ENCODE data around the gene RARA.
"Not testable (repeated sequence)": the region's sequence is repeated elsewhere in the genome, so short reads cannot be mapped to it uniquely, and the experiment has no call there.

The RARA gene

DNA sequence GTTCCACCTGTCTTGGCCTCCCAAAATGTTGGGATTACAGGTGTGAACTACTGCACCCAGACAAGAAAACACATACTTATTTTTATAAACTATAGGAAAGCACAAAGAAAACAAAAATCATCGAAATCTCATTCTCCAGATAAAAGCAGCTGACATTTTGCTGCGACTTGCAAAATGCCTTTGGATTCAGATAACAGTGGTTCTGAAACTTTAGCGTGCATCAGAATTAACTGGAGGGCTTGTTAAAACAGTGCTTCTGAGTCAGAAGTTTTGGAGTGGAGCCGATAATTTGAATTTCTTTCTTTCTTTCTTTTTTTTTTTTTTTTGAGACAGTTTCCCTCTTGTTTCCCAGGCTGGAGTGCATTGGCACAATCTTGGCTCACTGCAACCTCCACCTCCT, 73.3 kb downstream of the RARA start:
- DNase-seq = no peak

DNA sequence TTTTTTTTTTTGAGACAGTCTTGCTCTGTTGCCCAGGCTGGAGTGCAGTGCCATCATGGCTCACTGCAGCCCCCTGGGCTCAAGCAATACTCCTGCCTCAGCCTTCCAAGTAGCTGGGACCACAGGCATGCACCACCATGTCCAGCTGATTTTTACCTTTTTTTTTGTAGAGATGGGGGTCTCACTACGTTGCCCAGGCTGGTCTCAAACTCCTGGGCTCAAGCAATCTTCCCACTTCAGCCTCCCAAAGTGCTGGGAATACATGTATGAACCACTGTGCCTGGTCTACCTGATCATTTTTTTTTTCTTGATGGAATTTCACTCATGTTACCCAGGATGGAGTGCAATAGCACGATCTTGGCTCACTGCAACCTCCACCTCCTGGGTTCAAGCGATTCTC, 77.6 kb downstream of the RARA start:
- DNase-seq = not testable (repeated sequence)

DNA sequence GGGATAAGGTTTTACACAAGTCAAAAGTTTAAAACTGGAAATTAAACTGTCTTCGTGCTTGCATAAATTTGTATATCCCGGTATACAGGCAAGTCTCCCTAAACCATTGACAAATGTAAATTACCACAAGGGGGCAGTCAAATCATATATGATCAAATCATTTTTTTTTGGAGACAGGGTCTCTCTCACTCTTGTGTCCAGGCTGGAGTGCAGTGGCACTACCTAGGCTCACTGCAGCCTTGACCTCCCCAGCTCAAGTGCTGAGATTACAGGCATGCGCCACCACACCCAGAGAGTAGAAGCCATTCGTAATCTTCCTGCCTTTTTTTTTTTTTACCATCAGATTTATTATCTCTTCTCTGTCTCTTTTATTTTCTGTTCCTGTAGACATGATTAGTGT, 90.2 kb downstream of the RARA start:
- DNase-seq = peak; percentile 12 to 45

DNA sequence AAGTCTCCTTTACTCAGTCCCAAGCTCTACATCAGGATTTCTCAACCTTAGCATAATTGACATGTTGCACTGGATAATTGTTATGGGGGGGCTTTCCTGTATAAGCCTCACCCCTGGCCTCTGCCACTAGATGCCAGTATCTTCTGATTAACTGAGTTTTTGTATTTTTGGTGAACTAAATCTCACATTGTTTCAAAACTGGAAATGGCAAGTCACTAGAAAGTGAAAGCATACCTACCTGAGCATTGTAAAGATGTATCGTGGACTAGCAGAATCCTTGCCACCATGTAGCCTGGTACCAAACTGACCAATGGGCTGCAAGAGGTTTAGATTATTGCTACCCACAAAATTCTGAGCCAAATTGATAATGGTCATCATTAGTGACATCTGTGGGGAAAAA, 93.7 kb downstream of the RARA start:
- DNase-seq = no peak

DNA sequence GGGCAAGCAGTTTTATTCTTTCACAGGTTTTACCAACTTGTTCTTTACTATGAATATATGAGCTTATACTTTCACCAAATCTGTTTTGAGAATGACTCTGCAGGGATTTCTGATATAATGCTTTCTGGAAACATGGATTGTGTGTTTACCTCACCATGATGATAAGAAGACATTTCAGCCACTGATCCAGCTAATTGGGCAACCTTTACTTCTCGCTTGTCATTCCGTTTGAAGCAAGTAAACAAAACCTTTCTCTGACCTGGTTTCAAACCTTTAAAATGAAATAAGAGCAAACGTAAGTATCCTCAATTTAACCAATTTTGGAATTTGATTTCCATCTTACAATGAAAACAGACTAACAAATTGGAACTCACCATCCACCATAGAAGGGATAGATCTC, 95.0 kb downstream of the RARA start:
- no peak for DNase-seq
